Adipocyte (in vitro differentiated cells): ENCODE data around the gene NUTF2.

Experiments
- DNase-seq: peaks from one replicate; pipeline ENCODE4 v3.0.0-alpha.2; 2015; ENCODE audit warnings: low read depth
- H3K27me3 ChIP-seq: replicated peaks from 2 replicates; pipeline ENCODE4 v1.7.0; 2013; ENCODE audit warnings: mild to moderate bottlenecking, low read length, moderate library complexity; ENCODE audit not compliant: control insufficient read depth, insufficient read depth
- H3K36me3 ChIP-seq: 2 replicates; pipeline ENCODE4 v1.7.0; 2013; ENCODE audit warnings: low read length, mild to moderate bottlenecking, moderate library complexity; ENCODE audit not compliant: control insufficient read depth, insufficient read depth, severe bottlenecking
- H3K4me1 ChIP-seq: 2 replicates; pipeline ENCODE4 v1.7.0; 2013; ENCODE audit warnings: mild to moderate bottlenecking, low read length, moderate library complexity; ENCODE audit not compliant: control insufficient read depth, insufficient read depth
- H3K4me3 ChIP-seq: 2 replicates; pipeline ENCODE4 v1.7.0; 2013; ENCODE audit warnings: mild to moderate bottlenecking, low read length, moderate library complexity
- H3K9ac ChIP-seq: 2 replicates; pipeline ENCODE4 v1.7.0; 2013; ENCODE audit warnings: mild to moderate bottlenecking, low read length, moderate library complexity
- H3K9me3 ChIP-seq: 2 replicates; pipeline ENCODE4 v1.7.0; 2013; ENCODE audit warnings: mild to moderate bottlenecking, low read length, moderate library complexity; ENCODE audit not compliant: control insufficient read depth

The NUTF2 gene

GRCh38 chr16:67846320-67847063, at the start of gene NUTF2:
NUTF2 (plus strand) TSS chr16:67846933; CDS start chr16:67865131, 18,198 bp downstream.
- no peaks in the 10 kb centered on the region for H3K27me3 ChIP-seq
- DNase-seq, result peak; percentile 98
- peak within 1 kb of the TSS; percentile 99 for H3K9ac ChIP-seq

GRCh38 chr16:67800338-67800926, 46.3 kb upstream of the NUTF2 start:
- no peak overlapping the region for H3K4me3 ChIP-seq

More at GRCh38 chr16:67846320-67847063, at the start of gene NUTF2:
- H3K36me3 ChIP-seq, result peaks cover 3% of the 10 kb centered on the region
- peak within 1 kb of the TSS; percentile 96 for H3K4me3 ChIP-seq
- peaks cover 48% of the 10 kb centered on the region for H3K4me1 ChIP-seq
- H3K9me3 ChIP-seq, result no peaks in the 10 kb centered on the region

DNA sequence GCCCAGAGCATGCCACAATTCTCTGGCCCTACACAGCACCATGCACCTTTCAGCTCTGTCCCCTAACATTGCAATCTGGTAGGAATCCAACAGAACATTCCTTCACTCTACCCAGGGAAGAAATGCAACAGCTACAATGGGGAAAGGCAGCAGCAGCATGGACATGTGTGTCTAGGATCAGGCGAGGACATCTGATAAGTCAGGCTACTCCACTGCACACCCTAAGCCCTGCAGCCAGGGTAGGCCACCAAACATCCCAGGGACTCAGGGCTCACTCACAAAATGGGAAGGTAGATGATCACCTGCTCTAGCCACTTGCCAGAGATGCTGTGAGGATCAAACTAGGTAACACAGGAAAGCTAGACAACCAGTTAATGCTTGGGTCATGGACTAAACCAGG, 45.5 kb upstream of the NUTF2 start:
- no peak overlapping the region for H3K9ac ChIP-seq
- no peak overlapping the region for H3K4me3 ChIP-seq
- H3K9me3 ChIP-seq, result no peaks in the 10 kb centered on the region
- DNase-seq, result no peak
- H3K4me1 ChIP-seq, result peaks cover 17% of the 10 kb centered on the region
- H3K27me3 ChIP-seq, result no peaks in the 10 kb centered on the region
- peaks cover 10% of the 10 kb centered on the region for H3K36me3 ChIP-seq

More at GRCh38 chr16:67800338-67800926, 46.3 kb upstream of the NUTF2 start:
- no peak for DNase-seq
- peaks cover 13% of the 10 kb centered on the region for H3K4me1 ChIP-seq
- H3K9me3 ChIP-seq, result no peaks in the 10 kb centered on the region
- peaks cover 10% of the 10 kb centered on the region for H3K36me3 ChIP-seq
- peak overlapping the region; percentile 2 for H3K9ac ChIP-seq
- H3K27me3 ChIP-seq, result no peaks in the 10 kb centered on the region

DNA sequence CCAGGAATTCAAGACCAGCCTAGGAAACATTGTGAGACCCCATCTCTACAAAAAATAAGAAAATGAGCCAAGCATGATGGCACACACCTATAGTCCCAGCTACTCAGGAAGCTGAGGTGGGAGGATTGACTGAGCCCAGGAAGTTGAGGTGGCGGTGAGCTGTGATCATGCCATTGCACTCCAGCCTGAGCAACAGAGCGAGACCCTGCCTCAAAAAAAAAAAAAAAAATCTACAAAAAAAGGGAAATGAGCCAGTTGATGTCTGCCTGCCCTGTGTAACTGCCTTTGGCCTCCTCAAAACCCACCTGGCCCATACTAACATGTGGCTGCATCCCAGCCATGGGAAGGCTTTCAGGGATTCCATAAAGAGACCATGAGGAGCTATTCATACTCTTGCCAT, 44.9 kb upstream of the NUTF2 start:
- Histone ChIP-seq H3K36me3 (peaks cover 10% of the 10 kb centered on the region), H3K4me1 (peaks cover 17% of the 10 kb centered on the region), H3K9me3 (no peaks in the 10 kb centered on the region), H3K9ac (no peak overlapping the region), H3K4me3 (no peak overlapping the region), H3K27me3 (no peaks in the 10 kb centered on the region)
- no peak for DNase-seq

GRCh38 chr16:67803894-67804293, 42.8 kb upstream of the NUTF2 start:
- Histone ChIP-seq H3K36me3 (peaks cover 4% of the 10 kb centered on the region), H3K4me3 (no peak overlapping the region), H3K4me1 (peaks cover 22% of the 10 kb centered on the region), H3K9me3 (no peaks in the 10 kb centered on the region), H3K9ac (no peak overlapping the region), H3K27me3 (no peaks in the 10 kb centered on the region)
- no peak for DNase-seq

- Histone ChIP-seq H3K4me3 (peak overlapping the region; percentile 97), H3K36me3 (peaks cover 4% of the 10 kb centered on the region), H3K27me3 (no peaks in the 10 kb centered on the region), H3K9me3 (no peaks in the 10 kb centered on the region), H3K4me1 (peaks cover 22% of the 10 kb centered on the region), H3K9ac (peak overlapping the region; percentile 92)
- peak; percentile 5 for DNase-seq
Measured at GRCh38 chr16:67804853-67805542, 41.7 kb upstream of the NUTF2 start.

DNA sequence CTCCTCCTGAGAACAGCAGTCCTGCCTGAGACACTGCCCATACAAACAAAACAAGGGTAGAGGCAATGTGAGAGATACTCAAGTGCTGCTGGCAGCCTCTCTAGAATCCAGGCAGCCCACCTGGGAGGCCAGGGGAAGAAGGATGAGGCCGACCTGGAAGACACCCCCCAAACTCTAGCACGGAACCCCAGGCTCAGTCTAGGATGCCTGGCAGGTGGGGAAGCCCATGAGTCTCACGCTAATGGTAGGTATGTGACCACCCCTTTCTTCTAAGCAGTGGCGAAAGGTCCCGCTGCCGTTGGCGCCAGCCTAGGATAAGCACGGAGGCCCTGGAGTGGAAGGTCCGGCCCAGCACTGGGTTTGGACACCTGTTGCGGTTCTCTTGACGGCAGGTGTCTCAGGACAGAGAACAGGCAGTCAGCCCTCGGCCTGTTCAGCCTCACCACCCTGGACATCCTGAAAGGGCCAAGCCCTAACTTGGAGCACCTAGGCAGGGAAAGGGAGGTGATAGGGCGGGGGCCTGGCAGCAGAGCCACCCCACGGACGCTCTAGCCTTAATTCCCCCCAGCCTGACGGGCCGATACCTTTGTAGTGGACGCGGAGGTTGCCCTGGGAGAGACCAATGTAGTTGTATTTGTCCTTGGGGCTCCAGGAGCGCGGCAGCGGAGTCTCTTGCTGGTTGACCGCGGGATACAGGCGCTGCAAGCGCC, 40.9 kb upstream of the NUTF2 start:
- DNase-seq, result peak; percentile 41
- H3K27me3 ChIP-seq, result no peaks in the 10 kb centered on the region
- H3K4me3 ChIP-seq, result peak overlapping the region; percentile 97
- H3K36me3 ChIP-seq, result peaks cover 4% of the 10 kb centered on the region
- peaks cover 16% of the 10 kb centered on the region for H3K4me1 ChIP-seq
- H3K9me3 ChIP-seq, result no peaks in the 10 kb centered on the region
- H3K9ac ChIP-seq, result peak overlapping the region; percentile 92

GRCh38 chr16:67806428-67807147, 40.1 kb upstream of the NUTF2 start, which contains the start of the genes RANBP10 and TSNAXIP1:
RANBP10 (minus strand) TSS chr16:67806560; CDS start chr16:67806536, 24 bp downstream.
TSNAXIP1 (plus strand) TSS chr16:67806889; CDS start chr16:67807150, 261 bp downstream.
- H3K9ac ChIP-seq, result peak within 1 kb of the TSS; percentile 92
- DNase-seq, result peak; percentile 100
- H3K27me3 ChIP-seq, result no peaks in the 10 kb centered on the region
- peaks cover 4% of the 10 kb centered on the region for H3K36me3 ChIP-seq
- H3K4me1 ChIP-seq, result peaks cover 16% of the 10 kb centered on the region
- H3K9me3 ChIP-seq, result no peaks in the 10 kb centered on the region
- peak within 1 kb of the TSS; percentile 97 for H3K4me3 ChIP-seq

DNA sequence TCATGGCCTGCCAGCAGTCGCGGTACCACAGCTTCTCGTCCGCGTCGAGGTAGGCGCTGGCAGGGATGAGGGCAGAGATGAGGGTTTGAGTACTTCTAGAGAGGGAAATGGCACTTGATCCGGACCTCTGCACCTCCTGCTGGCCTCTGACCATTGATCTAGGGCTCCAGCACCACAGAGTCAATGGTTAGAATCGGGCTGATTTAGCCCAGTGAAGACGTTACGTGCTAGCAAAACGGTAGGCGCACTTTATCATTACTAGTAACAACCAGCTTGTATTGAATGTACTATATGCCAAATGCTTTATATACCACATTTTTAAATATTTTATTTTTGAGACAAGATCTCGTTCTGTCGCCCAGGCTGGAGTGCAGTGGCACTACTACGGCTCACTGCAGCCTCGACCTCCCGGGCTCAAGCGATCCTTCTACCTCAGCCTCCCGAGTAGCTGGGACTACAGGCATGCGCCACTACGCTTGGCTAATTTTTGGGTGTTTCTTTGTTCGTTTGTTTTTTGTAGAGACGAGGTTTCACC, 39.5 kb upstream of the NUTF2 start:
- no peak for DNase-seq
- peak overlapping the region; percentile 75 for H3K9ac ChIP-seq

DNA sequence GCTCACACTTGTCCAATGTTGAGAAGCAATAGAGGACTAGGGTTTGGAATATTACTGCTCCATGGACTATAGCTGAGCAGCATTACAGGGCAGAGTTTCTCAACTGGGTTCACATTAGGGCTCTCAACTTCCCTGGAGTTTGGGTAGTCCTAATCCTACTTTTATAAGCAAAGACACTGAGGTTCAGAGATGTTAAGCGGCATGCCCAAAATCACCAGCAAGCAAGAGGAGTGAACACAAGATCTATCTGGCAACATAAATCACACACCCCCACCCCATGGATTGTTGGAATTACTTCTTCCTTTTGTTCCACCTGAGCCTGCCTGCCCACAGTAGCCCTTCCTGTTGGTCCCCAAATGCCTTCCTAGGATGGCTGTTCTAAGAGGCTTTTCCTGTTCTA, 34.8 kb upstream of the NUTF2 start:
- H3K4me3 ChIP-seq, result no peak overlapping the region
- no peak for DNase-seq
- no peaks in the 10 kb centered on the region for H3K9me3 ChIP-seq
- H3K36me3 ChIP-seq, result no peaks in the 10 kb centered on the region
- H3K4me1 ChIP-seq, result peaks cover 5% of the 10 kb centered on the region
- H3K9ac ChIP-seq, result no peak overlapping the region
- no peaks in the 10 kb centered on the region for H3K27me3 ChIP-seq

More for the DNA sequence above, 39.5 kb upstream of the NUTF2 start:
- Histone ChIP-seq H3K9me3 (no peaks in the 10 kb centered on the region), H3K27me3 (no peaks in the 10 kb centered on the region), H3K4me1 (peaks cover 16% of the 10 kb centered on the region), H3K4me3 (peak overlapping the region; percentile 97), H3K36me3 (peaks cover 4% of the 10 kb centered on the region)
